ENCODE results near the gene SOX13.

GRCh38 chr1:204073837-204074273 is 940 bp downstream of the SOX13 start:
- no peak for TF ChIP-seq CTCF (IDR thresholded peaks at IDR 0.05)
- no peak for TF ChIP-seq POLR2A (IDR thresholded peaks at IDR 0.05)

Data from heart left ventricle (tissue), 13 donors.